ENCODE results near the gene CERS6.

- TF ChIP-seq CTCF (IDR thresholded peaks at IDR 0.05; ENCODE audit: low read depth, low read length) (no peak), POLR2A (IDR thresholded peaks at IDR 0.05; ENCODE audit: extremely low read depth, insufficient read length) (no peak)
- TF ChIP-seq, protein P1, sequence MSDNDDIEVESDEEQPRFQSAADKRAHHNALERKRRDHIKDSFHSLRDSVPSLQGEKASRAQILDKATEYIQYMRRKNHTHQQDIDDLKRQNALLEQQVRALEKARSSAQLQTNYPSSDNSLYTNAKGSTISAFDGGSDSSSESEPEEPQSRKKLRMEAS (IDR thresholded peaks at IDR 0.05; ENCODE audit: low read depth, low read length): no peak
Observed at GRCh38 chr2:168679741-168680310, 223.8 kb downstream of the CERS6 start.
